ENCODE data around the gene ABCF3. TPM values are rescaled to one million over a fixed set of nuclear protein-coding genes. Genes with fewer than 3 reads are reported as not detected.

The ABCF3 gene
- total RNA-seq, 4 donors from 2014 or later, result 51.1 to 83.4 (median 72.6) TPM

- intact Hi-C loops (cut with DNase I), result no loop called here
- no peak for DNase-seq
- Histone ChIP-seq H3K27ac (no peak overlapping the region), H3K4me3 (replicated peaks in 1 of 3) (no peak overlapping the region), H3K4me1 (peaks cover 0 to 6% of the 10 kb centered on the region in 2 donors), H3K36me3 (no peaks in the 10 kb centered on the region), H3K27me3 (no peaks in the 10 kb centered on the region), H3K9me3 (no peaks in the 10 kb centered on the region)
- TF ChIP-seq POLR2A (IDR thresholded peaks at IDR 0.05) (no peak), CTCF (IDR thresholded peaks at IDR 0.05) (no peak)
- WGBS, 2 donors, result 84 to 87% methylated on average over 5 of the region's 5 CpGs
These were observed 25.7 kb downstream of the ABCF3 start for GRCh38 chr3:184211718-184212117.

- Histone ChIP-seq H3K36me3 (no peaks in the 10 kb centered on the region), H3K4me3 (replicated peaks in 1 of 3) (no peak overlapping the region), H3K4me1 (no peaks in the 10 kb centered on the region), H3K27ac (no peak overlapping the region), H3K27me3 (no peaks in the 10 kb centered on the region), H3K9me3 (no peaks in the 10 kb centered on the region)
- DNase-seq, result no peak
- TF ChIP-seq POLR2A (IDR thresholded peaks at IDR 0.05), result no peak
- TF ChIP-seq CTCF (IDR thresholded peaks at IDR 0.05), result no peak
- WGBS, 2 donors, result 61 to 64% methylated on average over 4 of the region's 4 CpGs
- intact Hi-C loops (cut with DNase I), result no loop called here
These were observed 32.8 kb downstream of the ABCF3 start for GRCh38 chr3:184218814-184219213.

GRCh38 chr3:184222521-184222920 lies 36.5 kb downstream of the ABCF3 start:
- Histone ChIP-seq H3K9me3 (no peaks in the 10 kb centered on the region), H3K4me1 (no peaks in the 10 kb centered on the region), H3K4me3 (replicated peaks in 1 of 3) (no peak overlapping the region), H3K27me3 (no peaks in the 10 kb centered on the region), H3K36me3 (no peaks in the 10 kb centered on the region), H3K27ac (no peak overlapping the region)
- WGBS, 2 donors, result 84% methylated on average over 3 of the region's 3 CpGs
- TF ChIP-seq POLR2A (IDR thresholded peaks at IDR 0.05) (no peak), CTCF (IDR thresholded peaks at IDR 0.05) (no peak)
- no peak for DNase-seq
- intact Hi-C loops (cut with DNase I), result no loop called here

- Histone ChIP-seq H3K4me1 (peaks cover 0 to 4% of the 10 kb centered on the region in 2 donors), H3K9me3 (no peaks in the 10 kb centered on the region), H3K36me3 (no peaks in the 10 kb centered on the region), H3K4me3 (replicated peaks in 1 of 3) (no peak overlapping the region), H3K27me3 (no peaks in the 10 kb centered on the region), H3K27ac (no peak overlapping the region)
- WGBS, 2 donors, result 78 to 89% methylated on average over 3 of the region's 3 CpGs
- TF ChIP-seq CTCF (IDR thresholded peaks at IDR 0.05) (no peak), POLR2A (IDR thresholded peaks at IDR 0.05) (no peak)
- DNase-seq, result no peak
- intact Hi-C loops (cut with DNase I), result no loop called here
These were observed 37.9 kb downstream of the ABCF3 start for GRCh38 chr3:184223946-184224345.

GRCh38 chr3:184227481-184227935 lies 41.5 kb downstream of the ABCF3 start:
- WGBS, 2 donors, result 61 to 65% methylated on average over 2 of the region's 2 CpGs
- Histone ChIP-seq H3K36me3 (no peaks in the 10 kb centered on the region), H3K27ac (no peak overlapping the region), H3K4me3 (replicated peaks in 1 of 3) (no peak overlapping the region), H3K9me3 (no peaks in the 10 kb centered on the region), H3K4me1 (peaks cover 9 to 24% of the 10 kb centered on the region in 2 donors), H3K27me3 (peaks cover 6% of the 10 kb centered on the region)
- intact Hi-C loops (cut with DNase I), result no loop called here
- peak in 1 of 2 donors; percentile 13 for DNase-seq
- no peak for TF ChIP-seq POLR2A (IDR thresholded peaks at IDR 0.05)
- TF ChIP-seq CTCF (IDR thresholded peaks at IDR 0.05), result peak; percentile 45 to 77 (median 56)
